H1 (cell line): Measurements from ENCODE around the gene SLAIN2. TPM values are rescaled to one million over a fixed set of nuclear protein-coding genes. Genes with fewer than 3 reads are reported as not detected.
"Not testable (repeated sequence)": the region's sequence is repeated elsewhere in the genome, so short reads cannot be mapped to it uniquely, and the experiment has no call there.

ENCODE experiments used
- CTCF ChIA-PET: fragments of 300-600 bp; sonication (Branson Sonifier 250); formaldehyde crosslinking; loops from one replicate; lab custom pipeline; 2021; ENCODE audit not compliant: partially characterized antibody; lab: Charles Lee
- POLR2A ChIA-PET: fragments of 300-600 bp; sonication (Branson Sonifier 250); formaldehyde crosslinking; loops from one replicate; lab custom pipeline; 2021; ENCODE audit warnings: inconsistent platforms; ENCODE audit not compliant: partially characterized antibody; lab: Charles Lee
- DNase-seq, 2 experiments: peaks; one replicate each; pipeline versions ENCODE4 v3.0.0 to v3.0.0-alpha.2; 2010 to 2022; ENCODE audit warnings: low spot score in 2 of 2, low read depth in 1 of 2, mixed read lengths in 1 of 2
- FAIRE-seq: peaks from 2 replicates; lab custom pipeline; 2011; peaks lifted over from hg19 to GRCh38; lab: Jason Lieb, UNC
- H2AFZ ChIP-seq: 2 replicates; pipeline ENCODE4 v1.8.1; 2012; ENCODE audit warnings: low read length, inconsistent platforms
- H2AK5ac ChIP-seq: 2 replicates; pipeline ENCODE4 v1.6.1; 2013; ENCODE audit warnings: low read depth, low read length
- H2BK120ac ChIP-seq: replicated peaks from 2 replicates; pipeline ENCODE3; 2013; ENCODE audit warnings: low read depth, low read length, inconsistent platforms
- H2BK12ac ChIP-seq: 2 replicates; pipeline ENCODE4 v1.6.1; 2013; ENCODE audit warnings: low read depth, low read length
- H2BK15ac ChIP-seq: 2 replicates; pipeline ENCODE4 v1.6.1; 2013; ENCODE audit warnings: low read length
- H2BK20ac ChIP-seq: 2 replicates; pipeline ENCODE4 v1.6.1; 2013; ENCODE audit warnings: low read length
- H2BK5ac ChIP-seq: 2 replicates; pipeline ENCODE4 v1.6.1; 2013; ENCODE audit warnings: low read depth, low read length
- H3K14ac ChIP-seq: 2 replicates; pipeline ENCODE4 v1.6.1; 2013; ENCODE audit warnings: inconsistent platforms; ENCODE audit not compliant: insufficient read length
- H3K18ac ChIP-seq: 2 replicates; pipeline ENCODE4 v1.6.1; 2013; ENCODE audit warnings: low read length; ENCODE audit errors: extremely low read depth
- H3K23ac ChIP-seq: 2 replicates; pipeline ENCODE4 v1.6.1; 2013; ENCODE audit warnings: inconsistent platforms; ENCODE audit not compliant: insufficient read length
- H3K23me2 ChIP-seq: 2 replicates; pipeline ENCODE4 v1.6.1; 2013; ENCODE audit warnings: low read depth, low read length
- H3K27ac ChIP-seq: 2 replicates; pipeline ENCODE4 v1.6.1; 2011; ENCODE audit warnings: low read depth, low read length, inconsistent platforms
- H3K27me3 ChIP-seq, 4 experiments: replicated peaks in 1 of 4; 1 replicate in 1 of 4; 2 replicates in 3 of 4; pipeline versions ENCODE4 v1.6.1 to v1.8.1; 2011 to 2013; ENCODE audit warnings: low read length in 3 of 4, mild to moderate bottlenecking in 3 of 4, inconsistent platforms in 2 of 4, mixed read lengths in 2 of 4, moderate library complexity in 1 of 4; ENCODE audit not compliant: control insufficient read depth in 3 of 4, insufficient read depth in 3 of 4; ENCODE audit errors: extremely low read depth in 1 of 4
- H3K36me3 ChIP-seq, 4 experiments: 2 replicates each; pipeline versions ENCODE4 v1.6.1 to v1.8.1; 2011 to 2013; ENCODE audit warnings: mild to moderate bottlenecking in 4 of 4, low read length in 3 of 4, moderate library complexity in 2 of 4, control low read depth in 1 of 4, inconsistent platforms in 1 of 4; ENCODE audit not compliant: insufficient read depth in 4 of 4, control insufficient read depth in 2 of 4
- H3K4ac ChIP-seq: replicated peaks from 2 replicates; pipeline ENCODE3; 2013; ENCODE audit warnings: low read length, low read depth, mixed read lengths, inconsistent platforms; ENCODE audit not compliant: insufficient read length
- H3K4me1 ChIP-seq, 4 experiments: replicated peaks in 1 of 4; 1 replicate in 1 of 4; 2 replicates in 3 of 4; pipeline versions ENCODE4 v1.6.1 to v1.8.1; 2011 to 2013; ENCODE audit warnings: low read length in 3 of 4, inconsistent platforms in 2 of 4, mixed read lengths in 1 of 4; ENCODE audit not compliant: insufficient read depth in 4 of 4, control insufficient read depth in 3 of 4
- H3K4me2 ChIP-seq, 2 experiments: 2 replicates each; pipeline versions ENCODE4 v1.6.1 to v1.8.1; 2011 to 2013; ENCODE audit warnings: low read depth in 2 of 2, low read length in 2 of 2, control low read depth in 1 of 2, inconsistent platforms in 1 of 2, mild to moderate bottlenecking in 1 of 2; ENCODE audit not compliant: insufficient read depth in 1 of 2
- H3K4me3 ChIP-seq, 4 experiments: fragments of 200-600, 300-600 bp in 1 of 4; sonication (generic), shearing (Covaris generic), sonication (Bioruptor Twin) in 1 of 4; 2 replicates each; pipeline versions ENCODE4 v1.5.1 to v1.8.1; 2011 to 2016; ENCODE audit warnings: low read length in 4 of 4, low read depth in 3 of 4, control low read depth in 2 of 4, inconsistent platforms in 2 of 4, mild to moderate bottlenecking in 2 of 4, mixed read lengths in 1 of 4, moderate library complexity in 1 of 4; ENCODE audit not compliant: insufficient read depth in 2 of 4; ENCODE audit errors: extremely low read depth in 1 of 4
- H3K56ac ChIP-seq: replicated peaks from 2 replicates; pipeline ENCODE3; 2013; ENCODE audit warnings: low read depth, mild to moderate bottlenecking, mixed read lengths, low read length, inconsistent platforms; ENCODE audit not compliant: insufficient read length
- H3K79me1 ChIP-seq: 2 replicates; pipeline ENCODE4 v1.6.1; 2013; ENCODE audit warnings: low read depth, low read length, control low read depth
- H3K79me2 ChIP-seq, 2 experiments: 2 replicates each; pipeline versions ENCODE4 v1.6.1 to v1.8.1; 2012 to 2013; ENCODE audit warnings: low read length in 2 of 2, mild to moderate bottlenecking in 2 of 2, inconsistent platforms in 1 of 2; ENCODE audit not compliant: insufficient read depth in 2 of 2, control insufficient read depth in 1 of 2
- H3K9ac ChIP-seq, 4 experiments: replicated peaks in 1 of 4; 1 replicate in 1 of 4; 2 replicates in 3 of 4; pipeline versions ENCODE4 v1.6.1 to v1.8.1; 2011 to 2013; ENCODE audit warnings: low read depth in 3 of 4, low read length in 3 of 4, control low read depth in 2 of 4, mild to moderate bottlenecking in 2 of 4, moderate library complexity in 2 of 4, inconsistent platforms in 1 of 4; ENCODE audit errors: extremely low read depth in 1 of 4
- H3K9me3 ChIP-seq, 2 experiments: 2 replicates each; pipeline versions ENCODE4 v1.6.1 to v1.8.1; 2012 to 2013; ENCODE audit warnings: mild to moderate bottlenecking in 2 of 2, moderate library complexity in 2 of 2, control low read depth in 1 of 2, inconsistent platforms in 1 of 2, low read depth in 1 of 2, low read length in 1 of 2, mixed read lengths in 1 of 2; ENCODE audit not compliant: insufficient read depth in 2 of 2
- H4K20me1 ChIP-seq, 2 experiments: replicated peaks in 1 of 2; 2 replicates each; pipeline versions ENCODE3 to v1.8.1; 2011 to 2013; ENCODE audit warnings: inconsistent platforms in 2 of 2, low read length in 2 of 2, mild to moderate bottlenecking in 1 of 2; ENCODE audit not compliant: insufficient read depth in 2 of 2, control insufficient read depth in 1 of 2
- H4K5ac ChIP-seq: 2 replicates; pipeline ENCODE4 v1.6.1; 2013; ENCODE audit warnings: low read length, low read depth, mixed read lengths, inconsistent platforms; ENCODE audit not compliant: insufficient read length
- H4K8ac ChIP-seq: 2 replicates; pipeline ENCODE4 v1.8.0; 2013; ENCODE audit warnings: mild to moderate bottlenecking, moderate library complexity, low read length, inconsistent platforms; ENCODE audit not compliant: insufficient read depth; ENCODE audit errors: extremely low read depth
- H4K91ac ChIP-seq: replicated peaks from 2 replicates; pipeline ENCODE3; 2013; ENCODE audit warnings: low read length, mixed read lengths, inconsistent platforms; ENCODE audit not compliant: insufficient read length
- BRCA1 ChIP-seq: IDR thresholded peaks from 2 replicates; pipeline ENCODE4 v1.6.1; 2012; ENCODE audit warnings: low read depth, low read length, improper control_type of control experiment
- CTBP2 ChIP-seq: IDR thresholded peaks from 2 replicates; pipeline ENCODE4 v1.7.0; 2011; ENCODE audit warnings: borderline replicate concordance, mild to moderate bottlenecking, moderate library complexity, mixed read lengths, low read length; ENCODE audit not compliant: insufficient read depth, insufficient read length
- GABPA ChIP-seq: IDR thresholded peaks from 2 replicates; pipeline ENCODE4 v1.6.1; 2011; ENCODE audit warnings: mild to moderate bottlenecking, low read length, moderate library complexity, borderline replicate concordance; ENCODE audit not compliant: insufficient read depth
- HDAC2 ChIP-seq, 2 experiments: fragments of 300-600 bp in 1 of 2; sonication (generic) in 1 of 2; IDR thresholded peaks; 2 replicates each; pipeline ENCODE4 v1.6.1; 2011 to 2012; ENCODE audit warnings: low read depth in 2 of 2, low read length in 2 of 2, mild to moderate bottlenecking in 2 of 2, moderate library complexity in 2 of 2, borderline replicate concordance in 1 of 2, inconsistent platforms in 1 of 2
- SUZ12 ChIP-seq: fragments of 200-600 bp; sonication (generic); IDR thresholded peaks from 2 replicates; pipeline ENCODE4 v1.6.1; 2012; ENCODE audit warnings: mild to moderate bottlenecking, inconsistent platforms, low read length, moderate library complexity, mixed read lengths
- TAF1 ChIP-seq: IDR thresholded peaks from 2 replicates; pipeline ENCODE4 v1.6.1; 2011; ENCODE audit warnings: mild to moderate bottlenecking, low read depth, low read length
- TBP ChIP-seq: IDR thresholded peaks from 2 replicates; pipeline ENCODE4 v1.6.1; 2011; ENCODE audit warnings: low read depth, low read length, improper control_type of control experiment
- ZNF274 ChIP-seq: IDR thresholded peaks from 2 replicates; pipeline ENCODE4 v1.7.0; 2012; ENCODE audit warnings: low read length, borderline replicate concordance; ENCODE audit errors: extremely low read depth
- WGBS, 2 experiments: shearing (Covaris generic) in 1 of 2; methylation state at CpG; one replicate each; pipeline versions ENCODE4 v1.1.6 to v1.1.7; 2013 to 2015; ENCODE audit warnings: low lambda C conversion rate in 2 of 2, mixed read lengths in 2 of 2, inconsistent platforms in 1 of 2, low coverage in 1 of 2, missing lambda C conversion rate in 1 of 2; ENCODE audit not compliant: insufficient replicate concordance in 2 of 2, insufficient coverage in 1 of 2, insufficient read length in 1 of 2; ENCODE audit errors: extremely low coverage in 1 of 2, missing lambda C conversion rate in 1 of 2; 5-methylcytosine and 5-hydroxymethylcytosine counted together
- polyA plus RNA-seq, 7 experiments: library from polyadenylated mRNA; depleted of rRNA in 3 of 7; stranded (reverse) in 5 of 7; unstranded in 2 of 7; fragments of >200 nt in 5 of 7; fragments of 200-250 nt in 2 of 7; gene quantifications; 1 replicate in 5 of 7; 2 replicates in 1 of 7; 4 replicates in 1 of 7; pipeline versions ENCODE4 v1.2.1 to v1.2.3, GENCODE V29; 2011 to 2013; ENCODE audit warnings: missing spikeins in 2 of 7, mixed read lengths in 2 of 7
- total RNA-seq: library from RNA; stranded (reverse); fragmentation: NEBNext Ultra II Directional; extraction: Animal tissue kit (Norgen Biotek cat#: 25700); gene quantifications from 2 replicates; pipeline ENCODE4 v1.2.1, GENCODE V29; 2021

The SLAIN2 gene
- total and polyA plus RNA-seq, 2 of the 8 experiments (the other 6 are each of a cell fraction or from before 2014, with no cell fraction given) = 8.2 to 40.0 TPM

DNA sequence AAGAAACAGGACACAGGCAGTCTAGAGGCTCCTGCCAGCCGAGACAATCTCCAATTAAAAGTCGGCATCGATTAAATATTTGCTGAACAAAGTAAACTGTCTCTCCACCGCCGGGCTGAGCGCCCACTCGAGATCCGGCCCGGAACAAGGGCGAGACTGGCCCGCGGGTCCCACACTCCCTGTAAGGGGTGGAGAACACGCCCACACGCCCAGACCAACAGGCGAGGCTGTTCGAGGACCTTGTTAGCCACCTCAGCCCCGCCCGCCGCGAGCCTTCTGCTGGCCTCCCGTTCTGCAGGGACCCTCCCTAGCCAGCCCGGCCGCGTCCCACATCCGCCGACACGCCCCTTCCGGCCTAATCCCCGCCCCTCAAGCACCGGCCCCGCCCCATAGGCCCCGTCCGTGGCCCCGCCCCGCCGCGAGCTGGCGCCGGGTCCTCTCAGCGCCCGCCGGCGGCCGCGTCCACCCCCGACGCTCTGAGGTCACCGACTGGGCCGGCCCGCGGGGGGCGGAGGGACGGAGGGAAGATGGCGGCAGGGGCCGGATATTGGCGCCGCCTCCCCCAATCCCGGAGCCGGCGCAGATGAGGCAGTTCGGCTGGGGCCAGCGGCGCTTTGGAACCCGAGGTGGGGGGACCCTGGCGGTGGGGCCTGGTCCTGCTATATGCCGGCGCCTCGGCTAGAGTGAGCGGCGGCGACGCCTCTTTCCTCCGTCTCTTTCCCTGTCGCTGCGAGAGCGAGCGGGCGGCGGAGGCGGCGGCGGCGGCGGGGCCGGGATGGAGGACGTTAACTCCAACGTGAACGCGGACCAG lies at the start of gene SLAIN2 (continued):
- no peak for TF ChIP-seq SUZ12
- TF ChIP-seq HDAC2 (IDR thresholded peaks at IDR 0.05; ENCODE audit: borderline replicate concordance in 1 of 2, low read depth in 2 of 2, low read length in 2 of 2) = 0 out of 4 replicates have a peak, but pooled peaks of 1 of the 2 experiments have one; percentile 61
- TF ChIP-seq GABPA = 0 out of 2 replicates have a peak, but pooled peaks have one; percentile 9
- TF ChIP-seq ZNF274 = no peak
- peak; percentile 49; the same call in 1 of the 2 replicates for TF ChIP-seq TBP
- no peak for TF ChIP-seq BRCA1
- peak; percentile 81 for TF ChIP-seq TAF1
- no peak for TF ChIP-seq CTBP2

DNA sequence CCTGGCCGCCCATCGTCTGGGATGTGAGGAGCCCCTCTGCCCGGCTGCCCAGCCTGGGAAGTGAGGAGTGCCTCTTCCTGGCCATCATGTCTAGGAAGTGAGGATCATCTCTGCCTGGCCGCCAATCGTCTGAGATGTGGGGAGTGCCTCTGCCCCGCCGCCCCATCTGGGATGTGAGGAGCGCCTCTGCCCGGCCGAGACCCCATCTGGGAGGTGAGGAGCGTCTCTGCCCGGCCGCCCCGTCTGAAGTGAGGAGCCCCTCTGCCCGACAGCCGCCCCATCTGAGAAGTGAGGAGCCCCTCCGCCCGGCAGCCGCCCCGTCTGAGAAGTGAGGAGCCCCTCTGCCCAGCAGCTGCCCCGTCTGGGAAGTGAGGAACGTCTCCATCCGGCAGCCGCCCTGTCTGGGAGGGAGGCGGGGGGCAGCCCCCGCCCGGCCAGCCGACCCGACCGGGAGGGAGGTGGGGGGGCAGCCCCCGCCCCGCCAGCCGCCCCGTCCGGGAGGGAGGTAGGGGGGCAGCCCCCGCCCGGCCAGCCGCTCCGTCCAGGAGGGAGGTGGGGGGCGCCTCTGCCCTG lies 49.0 kb upstream of the SLAIN2 start:
- H3K79me2 ChIP-seq, H2BK20ac ChIP-seq, H3K79me1 ChIP-seq, H3K36me3 ChIP-seq, POLR2A ChIA-PET, H2AK5ac ChIP-seq, H2BK5ac ChIP-seq, H4K91ac ChIP-seq, H4K20me1 ChIP-seq, H3K4me3 ChIP-seq, H3K27ac ChIP-seq, H3K56ac ChIP-seq, H3K14ac ChIP-seq, H2BK12ac ChIP-seq, H3K4me2 ChIP-seq, H3K4ac ChIP-seq, FAIRE-seq, H4K8ac ChIP-seq, H4K5ac ChIP-seq, H3K23ac ChIP-seq, DNase-seq, H3K23me2 ChIP-seq, H3K27me3 ChIP-seq, H2BK15ac ChIP-seq, H2BK120ac ChIP-seq, H3K18ac ChIP-seq, H2AFZ ChIP-seq, H3K4me1 ChIP-seq, H3K9ac ChIP-seq: not testable (repeated sequence)
- peaks cover 0 to 13% of the 10 kb centered on the region in 2 experiments; a peak in 2 of 4 replicates for H3K9me3 ChIP-seq
- 98% methylated on average over 18 of the region's 40 CpGs; no CpG with 5 or more reads in 1 of the 2 experiments for WGBS, 2 experiments
- CTCF ChIA-PET = interaction anchor here (0.8 kb wide), 1 partner anchor 34 kb away, joined by 3 read pairs; no protein-coding TSS in a partner anchor
